NCI-H748 treated with DMSO at 0.1 percent for 48 hours (cell line): Measurements from ENCODE around the gene KIAA0232.
"Not testable (repeated sequence)": the region's sequence is repeated elsewhere in the genome, so short reads cannot be mapped to it uniquely, and the experiment has no call there.

Source experiments
- DNase-seq: peaks from one replicate; lab custom pipeline; 2025; lab: John Stamatoyannopoulos, UW

Gene KIAA0232

GRCh38 chr4:6900956-6901355, 118.4 kb downstream of the KIAA0232 start:
- DNase-seq = no peak

GRCh38 chr4:6901669-6902317, 119.3 kb downstream of the KIAA0232 start:
- no peak for DNase-seq

GRCh38 chr4:6902318-6903042, 120.0 kb downstream of the KIAA0232 start:
- no peak for DNase-seq

GRCh38 chr4:6905516-6906445, 123.3 kb downstream of the KIAA0232 start:
- no peak for DNase-seq

GRCh38 chr4:6906486-6906885, 124.0 kb downstream of the KIAA0232 start:
- DNase-seq = not testable (repeated sequence)

GRCh38 chr4:6907658-6908191, 125.2 kb downstream of the KIAA0232 start:
- DNase-seq = peak; percentile 9

GRCh38 chr4:6908432-6909112, 126.0 kb downstream of the KIAA0232 start:
- no peak for DNase-seq

GRCh38 chr4:6909113-6909969, 126.8 kb downstream of the KIAA0232 start, which contains the start of gene TBC1D14:
TSS of gene TBC1D14 (plus strand) at chr4:6909826. CDS start at chr4:6923390, 13,564 bp downstream.
- DNase-seq = no peak

GRCh38 chr4:6909970-6910339, 127.4 kb downstream of the KIAA0232 start:
- no peak for DNase-seq

GRCh38 chr4:6910340-6910959, 127.9 kb downstream of the KIAA0232 start:
- no peak for DNase-seq

GRCh38 chr4:6910960-6911874, 128.7 kb downstream of the KIAA0232 start:
- no peak for DNase-seq

GRCh38 chr4:6911917-6912316, 129.4 kb downstream of the KIAA0232 start:
- not testable (repeated sequence) for DNase-seq

- no peak for DNase-seq
Observed at GRCh38 chr4:6912441-6912840, 129.9 kb downstream of the KIAA0232 start.

- no peak for DNase-seq
Observed at GRCh38 chr4:6913350-6913905, 130.9 kb downstream of the KIAA0232 start.

- DNase-seq = no peak
Observed at GRCh38 chr4:6914448-6914847, 131.9 kb downstream of the KIAA0232 start.

- no peak for DNase-seq
Observed at GRCh38 chr4:6915041-6916005, 132.8 kb downstream of the KIAA0232 start.

- DNase-seq = no peak
Observed at GRCh38 chr4:6916069-6916586, 133.6 kb downstream of the KIAA0232 start.
